ENCODE measurements around the gene MGAM2.

The MGAM2 gene

DNA sequence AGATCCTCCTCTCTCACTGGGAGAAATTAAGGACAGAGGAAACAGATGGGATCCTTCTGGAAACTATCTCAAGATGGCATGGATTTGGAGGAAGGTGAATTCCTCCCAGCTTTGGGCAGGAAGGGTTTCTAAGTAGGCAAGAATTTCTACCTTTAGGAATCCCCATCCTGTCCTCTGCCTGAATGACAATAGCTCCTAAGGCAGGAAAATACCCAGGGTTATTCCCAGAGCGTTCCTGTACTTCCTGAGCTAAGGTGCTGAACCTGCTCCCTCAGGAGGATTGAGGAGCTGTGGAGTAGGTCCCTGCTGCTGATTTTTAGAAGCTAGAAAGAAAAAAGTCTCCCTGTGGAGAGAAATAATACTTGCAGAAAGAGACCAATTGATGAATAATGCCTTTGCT, 568 bp downstream of the MGAM2 start:
- in situ Hi-C loops (cut with HindIII; ENCODE audit: low sequenced_read_pairs): no loop called here
- no peak for DNase-seq (ENCODE audit: low read depth)
- H3K4me3 ChIP-seq (ENCODE audit: low read depth, low read length): no peak overlapping the region
- TF ChIP-seq, protein P1, sequence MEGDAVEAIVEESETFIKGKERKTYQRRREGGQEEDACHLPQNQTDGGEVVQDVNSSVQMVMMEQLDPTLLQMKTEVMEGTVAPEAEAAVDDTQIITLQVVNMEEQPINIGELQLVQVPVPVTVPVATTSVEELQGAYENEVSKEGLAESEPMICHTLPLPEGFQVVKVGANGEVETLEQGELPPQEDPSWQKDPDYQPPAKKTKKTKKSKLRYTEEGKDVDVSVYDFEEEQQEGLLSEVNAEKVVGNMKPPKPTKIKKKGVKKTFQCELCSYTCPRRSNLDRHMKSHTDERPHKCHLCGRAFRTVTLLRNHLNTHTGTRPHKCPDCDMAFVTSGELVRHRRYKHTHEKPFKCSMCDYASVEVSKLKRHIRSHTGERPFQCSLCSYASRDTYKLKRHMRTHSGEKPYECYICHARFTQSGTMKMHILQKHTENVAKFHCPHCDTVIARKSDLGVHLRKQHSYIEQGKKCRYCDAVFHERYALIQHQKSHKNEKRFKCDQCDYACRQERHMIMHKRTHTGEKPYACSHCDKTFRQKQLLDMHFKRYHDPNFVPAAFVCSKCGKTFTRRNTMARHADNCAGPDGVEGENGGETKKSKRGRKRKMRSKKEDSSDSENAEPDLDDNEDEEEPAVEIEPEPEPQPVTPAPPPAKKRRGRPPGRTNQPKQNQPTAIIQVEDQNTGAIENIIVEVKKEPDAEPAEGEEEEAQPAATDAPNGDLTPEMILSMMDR (IDR thresholded peaks at IDR 0.05; ENCODE audit: low read depth, low read length, missing control alignments): no peak

DNA sequence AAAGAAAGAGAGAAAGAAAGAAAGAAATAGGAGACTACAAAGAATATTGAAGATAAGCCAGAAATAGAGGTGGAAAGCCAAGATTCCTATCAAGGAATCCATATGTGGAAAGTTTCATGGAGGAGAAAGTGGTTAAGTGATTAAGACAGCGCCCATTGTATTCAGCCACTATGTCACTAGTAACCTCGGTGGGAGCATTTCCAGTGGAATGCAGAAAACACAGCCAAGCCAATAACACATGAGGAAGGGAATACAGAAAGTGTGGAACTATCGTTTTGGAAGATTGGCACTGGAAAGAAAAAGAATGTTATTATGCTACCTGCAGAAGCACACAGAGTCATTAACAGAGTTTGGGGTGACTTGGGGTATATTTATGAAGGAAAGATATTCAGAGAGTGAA, 2.7 kb downstream of the MGAM2 start:
- TF ChIP-seq, protein P1 (IDR thresholded peaks at IDR 0.05; ENCODE audit: low read depth, low read length, missing control alignments): no peak
- DNase-seq (ENCODE audit: low read depth): peak; percentile 24
- no peak overlapping the region for H3K4me3 ChIP-seq (ENCODE audit: low read depth, low read length)
- in situ Hi-C loops (cut with HindIII; ENCODE audit: low sequenced_read_pairs): no loop called here

DNA sequence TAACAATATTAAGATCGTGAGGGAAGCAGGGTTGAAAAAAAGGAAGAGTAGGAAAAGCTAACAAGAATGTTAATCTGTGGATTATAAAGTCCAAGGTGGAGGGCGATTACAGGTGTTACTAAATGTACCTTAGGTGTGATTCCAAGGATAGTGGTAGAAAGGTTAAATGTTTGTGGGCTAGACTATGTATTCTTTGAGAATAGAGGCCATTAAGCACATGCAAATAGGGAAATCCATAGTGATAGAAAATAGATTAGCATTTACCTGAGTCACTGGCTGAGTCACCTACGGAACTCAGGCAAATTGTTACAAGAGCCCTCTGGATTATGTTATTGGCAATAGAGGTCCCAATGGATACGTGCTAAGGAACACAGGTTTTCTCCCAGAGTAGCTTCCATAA, 9.0 kb downstream of the MGAM2 start:
- in situ Hi-C loops (cut with HindIII; ENCODE audit: low sequenced_read_pairs): no loop called here
- DNase-seq (ENCODE audit: low read depth): no peak
- TF ChIP-seq, protein P1 (IDR thresholded peaks at IDR 0.05; ENCODE audit: low read depth, low read length, missing control alignments): no peak

DNA sequence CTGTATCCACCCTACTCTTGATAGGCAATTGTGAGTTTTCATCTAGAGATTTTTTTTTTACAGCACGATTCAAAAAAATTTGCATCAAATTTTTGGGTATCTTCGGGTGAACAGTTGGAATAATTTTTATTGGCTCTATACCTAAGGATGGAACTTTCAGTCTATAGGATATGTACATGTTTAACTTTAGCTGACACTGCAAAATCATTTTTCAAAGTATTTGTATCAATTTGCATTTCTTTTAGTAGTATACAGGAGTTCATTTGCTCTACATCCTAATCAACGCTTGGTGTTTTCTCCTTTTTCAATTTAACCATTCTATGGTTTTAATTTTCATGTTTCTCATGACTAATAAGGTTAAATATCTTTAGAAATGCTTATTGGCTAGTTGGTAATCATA, 11.7 kb downstream of the MGAM2 start:
- DNase-seq (ENCODE audit: low read depth): no peak
- TF ChIP-seq, protein P1 (IDR thresholded peaks at IDR 0.05; ENCODE audit: low read depth, low read length, missing control alignments): no peak
- no peak overlapping the region for H3K4me3 ChIP-seq (ENCODE audit: low read depth, low read length)
- in situ Hi-C loops (cut with HindIII; ENCODE audit: low sequenced_read_pairs): no loop called here

More for the DNA sequence above, 9.0 kb downstream of the MGAM2 start:
- no peak overlapping the region for H3K4me3 ChIP-seq (ENCODE audit: low read depth, low read length)

DNA sequence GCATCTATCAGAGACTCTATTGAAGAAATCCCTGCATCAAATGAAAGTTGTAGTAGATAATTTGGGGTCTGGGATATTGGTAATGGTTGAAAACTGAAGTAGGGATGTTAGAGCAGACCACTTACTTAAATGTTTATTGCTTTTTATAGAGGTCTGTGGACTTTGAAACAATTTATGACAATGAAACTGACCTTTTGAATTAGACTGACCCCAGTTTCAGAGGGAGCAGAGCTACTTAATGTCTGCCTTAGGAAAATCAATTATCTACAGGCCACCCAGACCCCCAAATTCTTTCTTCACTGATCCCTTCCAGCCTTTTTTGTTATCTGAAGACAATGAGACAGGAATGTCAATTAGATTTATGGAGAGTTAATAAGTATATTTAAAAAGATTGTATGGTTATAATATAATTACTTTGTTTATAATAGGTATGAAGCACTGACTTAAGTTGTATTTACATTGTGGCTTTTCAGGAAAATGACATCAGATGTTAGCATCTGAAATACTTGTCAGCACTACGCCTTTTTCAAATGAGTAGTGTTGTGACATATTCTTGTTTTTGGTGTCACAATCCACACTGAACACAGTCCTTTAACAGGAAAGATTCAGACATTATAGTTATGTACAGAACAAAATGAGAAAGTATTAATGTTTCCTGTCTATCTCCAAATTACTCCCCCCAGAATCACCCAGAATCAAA, 13.9 kb downstream of the MGAM2 start:
- in situ Hi-C loops (cut with HindIII; ENCODE audit: low sequenced_read_pairs): no loop called here
- TF ChIP-seq, protein P1 (IDR thresholded peaks at IDR 0.05; ENCODE audit: low read depth, low read length, missing control alignments): no peak
- DNase-seq (ENCODE audit: low read depth): no peak
- H3K4me3 ChIP-seq (ENCODE audit: low read depth, low read length): no peak overlapping the region

DNA sequence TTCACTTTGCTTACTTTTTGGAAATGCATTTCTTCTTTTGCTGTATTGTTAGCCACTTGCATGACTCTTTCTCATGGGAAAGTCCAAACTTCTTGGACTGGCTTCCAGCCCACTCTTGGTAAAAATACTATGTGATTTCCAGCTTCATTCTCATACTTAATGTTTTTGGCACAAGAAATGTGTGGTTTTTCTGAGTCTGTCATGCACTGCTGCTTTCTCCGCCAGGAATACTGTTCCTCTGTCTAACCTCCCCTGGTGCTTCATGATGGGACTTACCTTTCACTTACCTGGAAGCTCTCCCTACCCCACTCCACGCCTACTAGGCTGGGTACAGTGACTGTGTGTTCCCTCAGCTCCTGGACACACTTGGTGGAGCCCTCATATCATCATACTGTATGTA, 18.7 kb downstream of the MGAM2 start:
- DNase-seq (ENCODE audit: low read depth): peak; percentile 49
- in situ Hi-C loops (cut with HindIII; ENCODE audit: low sequenced_read_pairs): no loop called here
- no peak overlapping the region for H3K4me3 ChIP-seq (ENCODE audit: low read depth, low read length)
- TF ChIP-seq, protein P1 (IDR thresholded peaks at IDR 0.05; ENCODE audit: low read depth, low read length, missing control alignments): no peak
